Glutamatergic neuron (in vitro differentiated cells): ENCODE results near the gene NELFB. TPM values are rescaled to one million over a fixed set of nuclear protein-coding genes. Genes with fewer than 3 reads are reported as not detected.

Experiments used
- DNase-seq: peaks from one replicate; pipeline ENCODE4 v3.0.0; 2022
- H3K27ac Mint-ChIP-seq: one replicate; pipeline ENCODE4 v1.8.0; 2020; ENCODE audit warnings: mild to moderate bottlenecking, mixed read lengths, inconsistent platforms; ENCODE audit not compliant: unreplicated experiment
- H3K27me3 Mint-ChIP-seq: one replicate; pipeline ENCODE4 v1.8.0; 2020; ENCODE audit warnings: mild to moderate bottlenecking, moderate library complexity, mixed read lengths, inconsistent platforms; ENCODE audit not compliant: unreplicated experiment
- H3K36me3 Mint-ChIP-seq: one replicate; pipeline ENCODE4 v1.8.0; 2020; ENCODE audit warnings: mild to moderate bottlenecking, mixed read lengths, inconsistent platforms; ENCODE audit not compliant: unreplicated experiment
- H3K4me1 Mint-ChIP-seq: one replicate; pipeline ENCODE4 v1.8.0; 2020; ENCODE audit warnings: mild to moderate bottlenecking, low read depth, mixed read lengths, inconsistent platforms; ENCODE audit not compliant: unreplicated experiment
- H3K4me3 Mint-ChIP-seq: one replicate; pipeline ENCODE4 v1.8.0; 2020; ENCODE audit warnings: mild to moderate bottlenecking, mixed read lengths, inconsistent platforms; ENCODE audit not compliant: unreplicated experiment
- H3K9me3 Mint-ChIP-seq: one replicate; pipeline ENCODE4 v1.8.0; 2020; ENCODE audit warnings: mild to moderate bottlenecking, moderate library complexity, mixed read lengths, inconsistent platforms; ENCODE audit not compliant: unreplicated experiment
- long read RNA-seq: library from polyadenylated mRNA; unstranded; transcript quantifications from one replicate; pipeline ENCODE4 v2.0.0, GENCODE V29; 2020; ENCODE audit not compliant: unreplicated experiment
- total RNA-seq: library from RNA; stranded (reverse); fragmentation: NEBNext Ultra II Directional; extraction: Animal tissue kit (Norgen Biotek cat#: 25700); gene quantifications from one replicate; pipeline ENCODE4 v1.2.1, GENCODE V29; 2021; ENCODE audit not compliant: unreplicated experiment
- TF ChIP-seq, protein P1 (sequence below): fragments of 200-600 bp; sonication (generic); IDR thresholded peaks from one replicate; pipeline ENCODE4 v1.5.0; 2021; ENCODE audit not compliant: partially characterized antibody, unreplicated experiment

Gene NELFB
- 48.5 TPM for total RNA-seq
- long read RNA-seq, partial matches to known transcripts: 1 of 3 reads
- long read RNA-seq, other reads (novel, unspliced or antisense): 2 of 3 reads

DNA sequence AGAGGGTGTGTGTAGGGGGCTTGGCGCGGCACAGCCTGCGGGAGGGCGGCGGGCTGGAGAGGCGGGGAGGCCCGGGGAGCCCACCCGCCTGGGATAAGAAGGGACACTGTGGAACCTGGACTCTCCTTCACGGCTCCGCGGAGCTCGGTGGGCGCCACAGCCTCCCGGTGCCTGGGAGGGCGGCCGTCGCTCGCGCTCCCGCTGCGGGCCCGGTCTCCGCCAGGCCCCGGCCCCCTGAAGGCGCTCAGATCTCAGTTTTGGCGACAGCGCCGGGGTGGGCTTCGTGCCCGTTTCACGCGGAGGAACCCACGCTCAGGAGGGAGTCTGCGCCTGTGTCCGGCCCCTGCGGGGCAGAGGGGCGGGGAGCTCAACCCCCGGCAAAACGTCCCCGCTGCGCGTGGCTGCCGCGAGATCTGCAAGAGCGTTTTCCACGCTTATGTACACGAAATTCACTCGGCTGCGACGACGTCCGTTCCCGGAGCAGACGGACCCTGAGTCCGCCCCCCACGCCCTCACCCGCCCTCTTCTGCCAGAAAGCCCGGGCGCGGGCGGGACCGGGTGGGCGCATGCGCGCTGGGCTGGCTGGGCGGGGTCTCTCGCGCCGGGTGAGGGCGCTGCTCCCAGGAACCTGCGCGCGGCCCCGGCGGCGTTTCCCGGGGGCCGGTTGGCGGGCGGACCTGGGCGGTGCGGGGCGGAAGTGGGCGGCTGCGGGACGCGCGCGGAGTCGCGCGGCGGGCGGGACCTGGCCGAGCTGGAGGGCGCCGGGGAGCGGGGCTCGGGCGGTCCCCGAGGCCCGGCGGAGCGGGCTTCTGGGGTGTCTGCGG lies at the start of gene NELFB:
Gene NELFB (plus strand): TSS at position 704 of the 824 bp plus-strand sequence.
- Mint-ChIP-seq H3K36me3 (no peaks in the 10 kb centered on the region), H3K27me3 (peaks cover 2% of the 10 kb centered on the region), H3K27ac (peak within 1 kb of the TSS; percentile 68), H3K9me3 (peaks cover 5% of the 10 kb centered on the region), H3K4me3 (peak within 1 kb of the TSS; percentile 92), H3K4me1 (peaks cover 1% of the 10 kb centered on the region)
- peak; percentile 98 for DNase-seq
- TF ChIP-seq, protein P1, sequence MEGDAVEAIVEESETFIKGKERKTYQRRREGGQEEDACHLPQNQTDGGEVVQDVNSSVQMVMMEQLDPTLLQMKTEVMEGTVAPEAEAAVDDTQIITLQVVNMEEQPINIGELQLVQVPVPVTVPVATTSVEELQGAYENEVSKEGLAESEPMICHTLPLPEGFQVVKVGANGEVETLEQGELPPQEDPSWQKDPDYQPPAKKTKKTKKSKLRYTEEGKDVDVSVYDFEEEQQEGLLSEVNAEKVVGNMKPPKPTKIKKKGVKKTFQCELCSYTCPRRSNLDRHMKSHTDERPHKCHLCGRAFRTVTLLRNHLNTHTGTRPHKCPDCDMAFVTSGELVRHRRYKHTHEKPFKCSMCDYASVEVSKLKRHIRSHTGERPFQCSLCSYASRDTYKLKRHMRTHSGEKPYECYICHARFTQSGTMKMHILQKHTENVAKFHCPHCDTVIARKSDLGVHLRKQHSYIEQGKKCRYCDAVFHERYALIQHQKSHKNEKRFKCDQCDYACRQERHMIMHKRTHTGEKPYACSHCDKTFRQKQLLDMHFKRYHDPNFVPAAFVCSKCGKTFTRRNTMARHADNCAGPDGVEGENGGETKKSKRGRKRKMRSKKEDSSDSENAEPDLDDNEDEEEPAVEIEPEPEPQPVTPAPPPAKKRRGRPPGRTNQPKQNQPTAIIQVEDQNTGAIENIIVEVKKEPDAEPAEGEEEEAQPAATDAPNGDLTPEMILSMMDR: no peak

DNA sequence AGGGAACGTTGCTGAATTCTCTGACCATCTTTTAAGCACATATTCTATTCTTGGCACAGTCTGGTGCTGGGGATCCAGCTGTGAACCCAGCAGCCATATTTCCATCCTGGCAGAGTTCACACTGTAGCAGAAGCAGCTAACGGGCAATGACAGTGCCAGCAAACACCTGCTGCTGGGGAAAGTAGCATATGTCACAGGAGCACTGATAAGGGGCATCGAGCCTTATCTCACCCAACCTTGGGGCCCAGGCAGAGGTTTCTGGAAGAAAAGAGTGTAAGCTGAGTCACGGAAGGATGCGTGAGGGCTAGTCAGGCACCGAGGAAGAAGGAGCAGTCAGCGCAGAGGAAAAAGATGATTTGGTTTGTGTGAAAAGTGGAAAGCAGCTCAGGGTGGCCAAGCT lies 48.5 kb upstream of the NELFB start:
- peaks cover 9% of the 10 kb centered on the region for H3K9me3 Mint-ChIP-seq
- H3K27me3 Mint-ChIP-seq: peaks cover 5% of the 10 kb centered on the region
- no peak overlapping the region for H3K27ac Mint-ChIP-seq
- TF ChIP-seq, protein P1: no peak
- peaks cover 13% of the 10 kb centered on the region for H3K4me1 Mint-ChIP-seq
- DNase-seq: no peak
- H3K36me3 Mint-ChIP-seq: peaks cover 10% of the 10 kb centered on the region
- H3K4me3 Mint-ChIP-seq: peak overlapping the region; percentile 93

DNA sequence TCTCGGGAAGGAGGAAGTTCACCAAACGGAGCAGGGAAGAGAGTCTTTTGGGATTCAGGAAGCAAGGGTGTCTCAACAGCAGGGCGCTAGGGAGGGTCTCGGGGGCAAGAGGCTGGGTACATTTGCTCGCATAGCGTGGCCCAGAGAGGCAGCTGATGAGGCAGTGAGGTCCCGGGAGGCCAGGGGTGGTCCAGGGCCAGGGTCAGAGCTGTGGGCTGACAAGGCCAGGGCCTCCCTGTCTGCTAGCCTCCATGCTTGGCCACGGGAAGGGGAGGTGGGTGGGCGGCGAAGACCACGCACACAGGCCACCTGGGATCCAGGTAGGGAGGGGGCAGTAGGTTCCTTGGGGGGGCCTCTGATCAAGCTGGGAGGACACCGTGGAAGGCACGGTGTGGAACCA lies 43.6 kb upstream of the NELFB start:
- Mint-ChIP-seq H3K4me1 (peaks cover 3% of the 10 kb centered on the region), H3K4me3 (no peak overlapping the region), H3K9me3 (peaks cover 7% of the 10 kb centered on the region), H3K36me3 (peaks cover 10% of the 10 kb centered on the region), H3K27me3 (peaks cover 7% of the 10 kb centered on the region), H3K27ac (no peak overlapping the region)
- no peak for DNase-seq
- TF ChIP-seq, protein P1: no peak

DNA sequence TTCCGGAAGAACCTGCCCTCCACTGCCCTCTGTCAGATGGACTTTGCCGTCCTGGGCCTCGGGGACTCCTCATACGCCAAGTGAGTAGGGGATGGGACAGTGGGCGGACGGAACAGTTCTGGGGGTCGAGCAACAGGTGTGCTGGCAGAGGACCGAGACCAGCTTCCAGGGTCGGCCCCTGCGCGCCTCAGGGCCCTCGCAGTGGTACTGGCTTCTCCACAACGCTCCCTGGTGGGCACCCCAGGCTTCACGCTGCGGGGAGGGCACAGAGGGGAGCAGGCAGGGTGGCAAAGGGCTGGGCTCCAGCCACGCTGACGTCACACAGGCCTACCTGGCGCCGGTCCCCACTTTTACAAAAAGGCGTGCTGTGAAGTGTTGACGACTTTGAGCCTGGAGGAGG lies 42.6 kb upstream of the NELFB start:
- Mint-ChIP-seq H3K4me3 (no peak overlapping the region), H3K36me3 (peaks cover 6% of the 10 kb centered on the region), H3K27ac (no peak overlapping the region), H3K4me1 (peaks cover 1% of the 10 kb centered on the region), H3K27me3 (peaks cover 7% of the 10 kb centered on the region), H3K9me3 (peaks cover 2% of the 10 kb centered on the region)
- TF ChIP-seq, protein P1: no peak
- DNase-seq: no peak
